HEK293 (cell line): ENCODE results near the gene TSSK6.
A peak's percentile ranks its signal among the peaks of the same experiment; 100 is the strongest.

Source experiments
- CTCF ChIA-PET: fragments of 350-600 bp; formaldehyde crosslinking; extraction: SDS; loops from one replicate; lab custom pipeline; 2021; ENCODE audit warnings: antibody characterized with exemption; lab: Yijun Ruan, JAX
- POLR2A ChIA-PET: fragments of 300-600 bp; formaldehyde crosslinking; extraction: SDS; loops from one replicate; lab custom pipeline; 2020; ENCODE audit warnings: antibody characterized with exemption, inconsistent platforms; lab: Yijun Ruan, JAX
- H3K27ac ChIP-seq: fragments of 200-500 bp; sonication (Bioruptor generic); 2 replicates; pipeline ENCODE4 v1.5.1; 2014; ENCODE audit warnings: low read depth, low read length, control low read depth, inconsistent platforms; ENCODE audit errors: extremely low read depth
- H3K36me3 ChIP-seq, 2 experiments: fragments of 200-500 bp in 1 of 2; sonication (Bioruptor generic) in 1 of 2; 1 replicate in 1 of 2; 2 replicates in 1 of 2; pipeline ENCODE4 v1.5.1; 2014 to 2017; ENCODE audit warnings: inconsistent platforms in 2 of 2, low read length in 2 of 2; ENCODE audit not compliant: control insufficient read depth in 2 of 2, insufficient read depth in 1 of 2
- H3K4me1 ChIP-seq: fragments of 200-500 bp; sonication (Bioruptor generic); 2 replicates; pipeline ENCODE4 v1.5.1; 2014; ENCODE audit warnings: mild to moderate bottlenecking, low read length, inconsistent platforms; ENCODE audit not compliant: control insufficient read depth, insufficient read depth
- H3K4me3 ChIP-seq: 2 replicates; pipeline ENCODE4 v1.5.1; 2011; ENCODE audit warnings: low read depth, mild to moderate bottlenecking, control low read depth, low read length, moderate library complexity
- H3K9me3 ChIP-seq: fragments of 200-500 bp; sonication (Bioruptor generic); 2 replicates; pipeline ENCODE4 v1.5.1; 2014; ENCODE audit warnings: low read depth, low read length, inconsistent platforms; ENCODE audit not compliant: control insufficient read depth, insufficient read depth
- BCL6B ChIP-seq: fragments of 450-650 bp; formaldehyde crosslinking; IDR thresholded peaks from 2 replicates; pipeline ENCODE4 v1.5.1; 2017; ENCODE audit warnings: missing biosample characterization, missing genetic modification characterization
- HIC1 ChIP-seq: fragments of 450-650 bp; formaldehyde crosslinking; IDR thresholded peaks from 2 replicates; pipeline ENCODE4 v1.5.1; 2016; ENCODE audit warnings: missing biosample characterization, missing genetic modification characterization
- KLF16 ChIP-seq: fragments of 450-650 bp; formaldehyde crosslinking; IDR thresholded peaks from 2 replicates; pipeline ENCODE4 v1.5.1; 2017; ENCODE audit warnings: missing biosample characterization, missing genetic modification characterization
- OVOL3 ChIP-seq: fragments of 450-650 bp; formaldehyde crosslinking; IDR thresholded peaks from 2 replicates; pipeline ENCODE4 v1.5.1; 2016; ENCODE audit warnings: missing biosample characterization, missing genetic modification characterization
- PRDM1 ChIP-seq: fragments of 450-650 bp; formaldehyde crosslinking; IDR thresholded peaks from 2 replicates; pipeline ENCODE4; 2016; ENCODE audit warnings: missing biosample characterization, missing genetic modification characterization
- PRDM4 ChIP-seq: fragments of 450-650 bp; formaldehyde crosslinking; IDR thresholded peaks from 2 replicates; pipeline ENCODE4 v1.5.1; 2017; ENCODE audit warnings: missing biosample characterization, missing genetic modification characterization
- WT1 ChIP-seq: fragments of 450-650 bp; formaldehyde crosslinking; IDR thresholded peaks from 2 replicates; pipeline ENCODE4 v1.5.1; 2016; ENCODE audit warnings: missing biosample characterization, missing genetic modification characterization
- ZBTB11 ChIP-seq: fragments of 450-650 bp; formaldehyde crosslinking; conservative IDR thresholded peaks from 2 replicates; pipeline ENCODE4 v1.5.1; 2016; ENCODE audit warnings: low read depth, missing biosample characterization, missing genetic modification characterization
- ZBTB48 ChIP-seq: fragments of 450-650 bp; formaldehyde crosslinking; IDR thresholded peaks from 2 replicates; pipeline ENCODE4 v1.5.1; 2016; ENCODE audit warnings: missing biosample characterization, missing genetic modification characterization
- ZEB2 ChIP-seq: fragments of 450-650 bp; formaldehyde crosslinking; IDR thresholded peaks from 2 replicates; pipeline ENCODE4 v1.5.1; 2016; ENCODE audit warnings: missing biosample characterization, missing genetic modification characterization
- ZNF16 ChIP-seq: fragments of 450-650 bp; formaldehyde crosslinking; IDR thresholded peaks from 2 replicates; pipeline ENCODE4 v1.5.1; 2016; ENCODE audit warnings: low read depth, missing biosample characterization, missing genetic modification characterization
- ZNF24 ChIP-seq: fragments of 450-650 bp; formaldehyde crosslinking; IDR thresholded peaks from 2 replicates; pipeline ENCODE4 v1.5.1; 2016; ENCODE audit warnings: missing biosample characterization, missing genetic modification characterization
- ZNF335 ChIP-seq: fragments of 450-650 bp; formaldehyde crosslinking; conservative IDR thresholded peaks from 2 replicates; pipeline ENCODE4 v1.5.1; 2016; ENCODE audit warnings: missing biosample characterization, missing genetic modification characterization
- ZNF341 ChIP-seq: fragments of 450-650 bp; formaldehyde crosslinking; IDR thresholded peaks from 2 replicates; pipeline ENCODE4; 2016; ENCODE audit warnings: low read depth, missing biosample characterization, missing genetic modification characterization
- ZNF404 ChIP-seq: fragments of 450-650 bp; formaldehyde crosslinking; IDR thresholded peaks from 2 replicates; pipeline ENCODE4 v1.5.1; 2017; ENCODE audit warnings: missing biosample characterization, missing genetic modification characterization
- ZNF510 ChIP-seq: fragments of 450-650 bp; formaldehyde crosslinking; IDR thresholded peaks from 2 replicates; pipeline ENCODE4 v1.5.1; 2018; ENCODE audit warnings: mild to moderate bottlenecking, missing genetic modification characterization, missing biosample characterization; ENCODE audit not compliant: insufficient replicate concordance
- ZNF555 ChIP-seq: fragments of 450-650 bp; formaldehyde crosslinking; conservative IDR thresholded peaks from 2 replicates; pipeline ENCODE4 v1.5.1; 2017; ENCODE audit warnings: missing biosample characterization, mild to moderate bottlenecking, missing genetic modification characterization, inconsistent platforms
- ZNF629 ChIP-seq: fragments of 450-650 bp; formaldehyde crosslinking; IDR thresholded peaks from 2 replicates; pipeline ENCODE4 v1.5.1; 2017; ENCODE audit warnings: missing biosample characterization, missing genetic modification characterization
- ZNF664 ChIP-seq: fragments of 450-650 bp; formaldehyde crosslinking; IDR thresholded peaks from 2 replicates; pipeline ENCODE4 v1.5.1; 2016; ENCODE audit warnings: missing biosample characterization, missing genetic modification characterization
- ZNF701 ChIP-seq: fragments of 450-650 bp; formaldehyde crosslinking; IDR thresholded peaks from 2 replicates; pipeline ENCODE4 v1.5.1; 2016; ENCODE audit warnings: missing biosample characterization, missing genetic modification characterization
- TF ChIP-seq, protein P1 (sequence below): fragments of 450-650 bp; formaldehyde crosslinking; IDR thresholded peaks from 2 replicates; pipeline ENCODE4 v1.5.1; 2016; ENCODE audit warnings: missing biosample characterization, missing genetic modification characterization
- TF ChIP-seq, protein P2 (sequence below): fragments of 450-650 bp; formaldehyde crosslinking; IDR thresholded peaks from 2 replicates; pipeline ENCODE4 v1.5.1; 2016; ENCODE audit warnings: missing biosample characterization, missing genetic modification characterization

TSSK6 gene

GRCh38 chr19:19517235-19517619 is 1.9 kb upstream of the TSSK6 start (continued):
- no peak for TF ChIP-seq PRDM4 (tag by site-specific recombination)
- TF ChIP-seq, protein P1, sequence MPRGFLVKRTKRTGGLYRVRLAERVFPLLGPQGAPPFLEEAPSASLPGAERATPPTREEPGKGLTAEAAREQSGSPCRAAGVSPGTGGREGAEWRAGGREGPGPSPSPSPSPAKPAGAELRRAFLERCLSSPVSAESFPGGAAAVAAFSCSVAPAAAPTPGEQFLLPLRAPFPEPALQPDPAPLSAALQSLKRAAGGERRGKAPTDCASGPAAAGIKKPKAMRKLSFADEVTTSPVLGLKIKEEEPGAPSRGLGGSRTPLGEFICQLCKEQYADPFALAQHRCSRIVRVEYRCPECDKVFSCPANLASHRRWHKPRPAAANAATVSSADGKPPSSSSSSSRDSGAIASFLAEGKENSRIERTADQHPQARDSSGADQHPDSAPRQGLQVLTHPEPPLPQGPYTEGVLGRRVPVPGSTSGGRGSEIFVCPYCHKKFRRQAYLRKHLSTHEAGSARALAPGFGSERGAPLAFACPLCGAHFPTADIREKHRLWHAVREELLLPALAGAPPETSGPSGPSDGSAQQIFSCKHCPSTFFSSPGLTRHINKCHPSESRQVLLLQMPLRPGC = no peak
- TF ChIP-seq ZNF555 (tag by site-specific recombination) = no peak
- no peak for TF ChIP-seq ZNF629 (tag by site-specific recombination)
- no peak for TF ChIP-seq ZNF335 (tag by site-specific recombination)
- TF ChIP-seq ZNF16 (tag by site-specific recombination) = no peak

- CTCF ChIA-PET = interaction anchor here (0.7 to 1.2 kb wide), 5 partner anchors 27 to 332 kb away, joined by 3 to 4 read pairs (median 3); no protein-coding TSS in a partner anchor
- Histone ChIP-seq H3K4me3 (peak within 1 kb of the TSS; percentile 83), H3K36me3 (peaks cover 15 to 27% of the 10 kb centered on the region in 2 experiments; a peak in 2 of 3 replicates), H3K4me1 (no peaks in the 10 kb centered on the region), H3K9me3 (no peaks in the 10 kb centered on the region), H3K27ac (peak within 1 kb of the TSS; percentile 33; the same call in 1 of the 2 replicates)
- POLR2A ChIA-PET = interaction anchor here (0.7 to 2.4 kb wide), 6 partner anchors 9 to 325 kb away, joined by 3 to 6 read pairs (median 3); partner anchors contain the start of genes GATAD2A and YJEFN3
- TF ChIP-seq ZNF24 (tag by site-specific recombination) = peak; percentile 6; the same call in 1 of the 2 replicates
- TF ChIP-seq, protein P2, sequence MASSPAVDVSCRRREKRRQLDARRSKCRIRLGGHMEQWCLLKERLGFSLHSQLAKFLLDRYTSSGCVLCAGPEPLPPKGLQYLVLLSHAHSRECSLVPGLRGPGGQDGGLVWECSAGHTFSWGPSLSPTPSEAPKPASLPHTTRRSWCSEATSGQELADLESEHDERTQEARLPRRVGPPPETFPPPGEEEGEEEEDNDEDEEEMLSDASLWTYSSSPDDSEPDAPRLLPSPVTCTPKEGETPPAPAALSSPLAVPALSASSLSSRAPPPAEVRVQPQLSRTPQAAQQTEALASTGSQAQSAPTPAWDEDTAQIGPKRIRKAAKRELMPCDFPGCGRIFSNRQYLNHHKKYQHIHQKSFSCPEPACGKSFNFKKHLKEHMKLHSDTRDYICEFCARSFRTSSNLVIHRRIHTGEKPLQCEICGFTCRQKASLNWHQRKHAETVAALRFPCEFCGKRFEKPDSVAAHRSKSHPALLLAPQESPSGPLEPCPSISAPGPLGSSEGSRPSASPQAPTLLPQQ (tag by site-specific recombination) = peak; percentile 82
- TF ChIP-seq ZNF701 (tag by site-specific recombination) = no peak
- TF ChIP-seq ZBTB11 (tag by site-specific recombination) = peak; percentile 97
- no peak for TF ChIP-seq PRDM1 (tag by site-specific recombination)
- TF ChIP-seq ZNF404 (tag by site-specific recombination) = no peak
- no peak; the same call in 1 of the 2 replicates for TF ChIP-seq KLF16 (tag by site-specific recombination)
- no peak for TF ChIP-seq WT1 (tag by site-specific recombination)
- no peak for TF ChIP-seq OVOL3 (tag by site-specific recombination)
- no peak for TF ChIP-seq BCL6B (tag by site-specific recombination)
- no peak for TF ChIP-seq ZNF510 (tag by site-specific recombination)
- no peak for TF ChIP-seq ZNF664
- TF ChIP-seq ZBTB48 (tag by site-specific recombination) = peak; percentile 71; the same call in 1 of the 2 replicates
- 0 out of 2 replicates have a peak, but pooled peaks have one; percentile 36 for TF ChIP-seq ZEB2
- TF ChIP-seq HIC1 (tag by site-specific recombination) = no peak
- TF ChIP-seq ZNF341 = no peak
Observed at GRCh38 chr19:19515642-19516519, 533 bp upstream of the TSSK6 start, which contains the start of gene NDUFA13. Gene NDUFA13 (plus strand): TSS chr19:19516225. CDS start chr19:19516239, 14 bp downstream.
